GM12874 (cell line): ENCODE measurements around the gene SFT2D3.

Experiments
- CTCF ChIP-seq: IDR thresholded peaks from 2 replicates; pipeline ENCODE4 v1.5.1; 2011; ENCODE audit warnings: low read depth, mild to moderate bottlenecking, control low read depth, low read length, moderate library complexity; ENCODE audit not compliant: insufficient read depth

Gene SFT2D3

DNA sequence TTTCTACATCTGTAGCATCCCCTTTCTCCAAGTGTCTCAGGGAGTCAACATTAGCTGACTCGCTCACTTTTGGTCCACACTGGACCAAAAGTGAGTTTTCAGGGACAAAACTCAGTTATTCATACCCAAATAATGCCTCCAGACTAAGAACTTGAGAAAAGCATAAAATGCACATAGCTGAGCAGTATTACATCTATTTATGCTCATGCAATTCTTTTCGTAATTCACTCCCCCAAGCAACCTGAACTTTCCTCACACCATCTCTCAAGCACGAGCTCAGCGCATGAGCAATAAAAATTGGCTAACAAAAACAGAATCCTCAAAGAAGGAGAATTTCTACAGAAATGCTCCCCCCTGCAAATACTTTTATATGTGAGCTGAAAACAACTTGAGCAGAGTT lies 17.0 kb downstream of the SFT2D3 start:
- no peak for TF ChIP-seq CTCF

GRCh38 chr2:127719301-127720218 lies 18.3 kb downstream of the SFT2D3 start:
- no peak for TF ChIP-seq CTCF

- no peak for TF ChIP-seq CTCF
Observed at GRCh38 chr2:127721311-127721977, 20.1 kb downstream of the SFT2D3 start.

- no peak for TF ChIP-seq CTCF
Observed at GRCh38 chr2:127721978-127722355, 20.7 kb downstream of the SFT2D3 start.

GRCh38 chr2:127722807-127723206 lies 21.5 kb downstream of the SFT2D3 start:
- no peak for TF ChIP-seq CTCF

DNA sequence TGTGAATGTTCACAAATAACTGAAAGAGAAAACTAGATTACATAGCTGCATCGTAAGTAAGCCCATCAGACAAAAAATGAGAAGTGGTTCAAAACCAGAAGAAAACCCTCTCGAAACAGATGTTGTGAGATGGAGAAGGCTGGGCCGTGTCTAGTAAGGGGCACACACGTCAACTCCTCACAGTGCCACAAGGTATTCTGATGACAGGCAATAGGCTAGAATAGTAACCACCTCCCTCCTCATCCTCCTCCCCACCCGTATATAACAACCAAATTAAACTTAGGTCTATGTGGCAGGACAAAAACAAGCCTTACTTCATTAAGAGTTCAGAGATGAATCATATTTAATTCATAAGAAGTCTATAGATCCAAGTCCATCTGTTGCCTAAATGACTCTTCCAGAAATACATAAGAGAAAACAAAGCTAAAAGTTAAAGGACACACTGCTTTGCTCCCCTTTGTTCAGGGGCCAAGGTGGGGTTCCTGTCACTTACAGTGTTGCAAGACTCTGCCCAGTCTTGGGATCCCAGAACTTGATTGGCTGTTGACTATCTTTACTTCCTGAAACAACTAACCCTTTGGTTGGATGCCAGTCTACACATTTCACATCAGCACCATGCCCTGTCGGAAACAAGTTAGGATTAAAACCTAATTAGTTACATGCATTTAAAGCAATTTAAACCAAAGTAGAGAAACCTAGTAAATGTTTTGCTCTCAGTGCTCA lies 25.0 kb downstream of the SFT2D3 start:
- TF ChIP-seq CTCF, result no peak
